Stimulated activated effector memory CD8-positive, alpha-beta T cell treated with anti-CD3 and anti-CD28 coated beads, Interleukin-12 subunit alpha, Interleukin-12 subunit beta, amount 100 ng/mL, for 72 hours (primary cell): Measurements from ENCODE around the gene PXDN.
A peak's percentile ranks its signal among the peaks of the same experiment; 100 is the strongest.

Source experiments
- ATAC-seq: fragments of 150-1000 bp; cut with Tn5 transposase; 2 replicates; pipeline ENCODE4 v1.10.0; 2021
- DNase-seq, 2 donors: peaks; one replicate each; pipeline ENCODE4 v3.0.0; 2021 to 2022; ENCODE audit warnings: low spot score in 2 of 2
- H3K27ac Mint-ChIP-seq: one replicate; pipeline ENCODE4 v1.8.0; 2022; ENCODE audit warnings: mild to moderate bottlenecking, mixed read lengths
- H3K36me3 Mint-ChIP-seq: one replicate; pipeline ENCODE4 v1.8.0; 2022; ENCODE audit warnings: mild to moderate bottlenecking, mixed read lengths
- H3K4me1 Mint-ChIP-seq: one replicate; pipeline ENCODE4 v1.8.0; 2022; ENCODE audit warnings: mixed read lengths
- H3K4me3 Mint-ChIP-seq: one replicate; pipeline ENCODE4 v1.8.0; 2022; ENCODE audit warnings: mild to moderate bottlenecking, mixed read lengths
- H3K9me3 Mint-ChIP-seq: one replicate; pipeline ENCODE4 v1.8.0; 2022; ENCODE audit warnings: mixed read lengths

Gene PXDN

DNA sequence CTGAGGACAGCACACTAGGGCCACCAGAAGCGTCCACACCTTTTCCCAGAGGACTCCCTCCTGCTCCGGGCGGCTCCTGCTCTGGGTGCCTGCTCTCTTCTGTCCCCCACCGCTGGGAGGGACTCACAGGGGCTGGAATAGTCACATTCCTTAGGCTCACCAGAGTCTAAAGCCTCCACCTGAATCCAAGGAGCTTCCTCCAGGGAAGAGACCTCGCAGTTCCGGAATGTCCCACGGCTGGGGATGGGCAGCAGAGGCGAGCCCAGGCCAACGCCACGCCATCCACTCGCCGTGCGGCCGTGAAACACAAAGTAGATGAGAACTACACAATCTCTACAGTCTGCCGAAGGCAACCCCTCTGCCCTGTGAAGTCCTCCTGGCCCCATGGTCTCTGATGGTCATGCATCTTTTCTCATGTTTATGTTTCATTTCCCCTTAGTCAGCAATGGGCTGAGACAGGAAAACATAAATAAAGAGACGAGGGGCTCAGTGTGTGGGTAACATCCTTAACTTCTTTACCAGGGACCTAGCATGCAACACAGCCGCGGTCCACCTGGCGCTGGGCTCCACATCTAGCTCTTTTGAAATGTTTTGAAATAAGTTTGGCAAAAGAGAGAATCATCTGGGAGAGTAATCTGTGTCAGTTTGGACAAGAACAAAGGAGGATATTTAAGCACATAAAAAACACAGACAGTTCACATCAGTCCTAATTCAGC lies 98.4 kb downstream of the PXDN start:
- Mint-ChIP-seq H3K27ac (no peak overlapping the region), H3K9me3 (peaks cover 12% of the 10 kb centered on the region), H3K36me3 (no peaks in the 10 kb centered on the region), H3K4me1 (no peaks in the 10 kb centered on the region), H3K4me3 (no peak overlapping the region)
- no peak for DNase-seq
- ATAC-seq = no peak

DNA sequence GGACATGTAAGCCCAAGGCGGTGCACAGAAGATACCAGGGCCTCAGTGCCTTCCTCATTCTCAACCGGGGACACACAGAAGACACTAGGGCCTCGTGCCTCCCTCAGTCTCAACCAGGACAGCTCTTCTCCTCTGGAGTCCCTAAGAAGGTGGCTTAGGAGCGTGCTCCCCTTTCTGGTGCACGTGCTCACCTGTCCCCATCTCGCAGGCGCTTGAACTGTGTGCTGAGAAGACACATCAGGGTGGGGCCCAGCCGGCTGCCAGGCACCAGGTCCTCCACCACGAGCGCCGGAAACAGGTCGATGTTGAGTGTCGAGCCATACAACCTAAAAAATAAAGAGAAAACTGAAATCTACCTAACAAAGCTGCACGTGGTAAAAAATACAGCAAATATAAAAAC lies 99.9 kb downstream of the PXDN start:
- Mint-ChIP-seq H3K4me3 (no peak overlapping the region), H3K9me3 (peaks cover 3% of the 10 kb centered on the region), H3K4me1 (no peaks in the 10 kb centered on the region), H3K36me3 (no peaks in the 10 kb centered on the region), H3K27ac (no peak overlapping the region)
- no peak for DNase-seq
- no peak for ATAC-seq

- DNase-seq = no peak
- no peak overlapping the region for H3K27ac Mint-ChIP-seq
- peaks cover 1% of the 10 kb centered on the region for H3K9me3 Mint-ChIP-seq
These were observed 101.2 kb downstream of the PXDN start for GRCh38 chr2:1642993-1643619.

DNA sequence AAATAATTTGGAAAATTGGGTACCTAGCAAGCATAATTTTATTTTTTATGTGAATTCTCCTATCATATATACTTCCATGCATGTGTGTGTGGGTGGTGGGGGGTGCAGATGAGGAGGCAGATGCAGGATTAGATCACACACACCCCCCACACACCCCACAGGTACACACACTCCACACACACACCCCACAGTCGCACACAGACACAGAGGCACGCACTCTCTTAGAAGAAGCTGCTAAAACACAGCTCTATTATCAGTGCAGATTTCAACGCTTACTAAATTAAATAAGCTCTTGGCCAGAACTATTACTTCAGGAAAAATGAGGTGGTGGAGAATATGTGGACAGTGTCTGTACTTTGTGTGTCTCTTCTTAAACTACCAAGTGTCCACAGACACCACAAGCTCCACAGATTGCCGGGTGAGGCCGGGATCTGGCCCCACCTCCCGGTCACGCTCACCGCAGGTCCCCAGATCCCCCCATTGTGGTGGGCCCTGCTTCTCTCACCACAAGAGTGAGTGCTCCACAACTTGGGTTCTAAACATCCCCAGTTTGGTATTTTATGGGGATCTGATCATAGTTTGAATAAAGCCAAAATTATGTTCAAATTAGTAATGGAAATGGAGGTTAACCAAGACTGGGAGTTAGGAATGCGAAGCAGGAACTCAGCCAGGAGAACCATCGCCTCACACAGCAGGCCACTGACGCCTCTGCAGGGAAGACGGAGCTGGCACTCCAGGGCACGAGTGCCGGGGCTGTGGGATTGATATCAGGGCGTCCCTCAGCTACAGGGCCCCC lies 102.1 kb downstream of the PXDN start:
- DNase-seq = no peak
- Mint-ChIP-seq H3K4me3 (no peak overlapping the region), H3K9me3 (no peaks in the 10 kb centered on the region), H3K36me3 (no peaks in the 10 kb centered on the region), H3K4me1 (no peaks in the 10 kb centered on the region), H3K27ac (no peak overlapping the region)
- no peak for ATAC-seq

More at GRCh38 chr2:1642993-1643619, 101.2 kb downstream of the PXDN start:
- ATAC-seq = no peak
- no peaks in the 10 kb centered on the region for H3K4me1 Mint-ChIP-seq
- no peaks in the 10 kb centered on the region for H3K36me3 Mint-ChIP-seq
- no peak overlapping the region for H3K4me3 Mint-ChIP-seq

- no peak overlapping the region for H3K27ac Mint-ChIP-seq
- DNase-seq (no peak), ATAC-seq (no peak)
- no peak overlapping the region for H3K4me3 Mint-ChIP-seq
- no peaks in the 10 kb centered on the region for H3K9me3 Mint-ChIP-seq
- H3K4me1 Mint-ChIP-seq = no peaks in the 10 kb centered on the region
- H3K36me3 Mint-ChIP-seq = no peaks in the 10 kb centered on the region
These were observed 102.8 kb downstream of the PXDN start for GRCh38 chr2:1641523-1641922.

DNA sequence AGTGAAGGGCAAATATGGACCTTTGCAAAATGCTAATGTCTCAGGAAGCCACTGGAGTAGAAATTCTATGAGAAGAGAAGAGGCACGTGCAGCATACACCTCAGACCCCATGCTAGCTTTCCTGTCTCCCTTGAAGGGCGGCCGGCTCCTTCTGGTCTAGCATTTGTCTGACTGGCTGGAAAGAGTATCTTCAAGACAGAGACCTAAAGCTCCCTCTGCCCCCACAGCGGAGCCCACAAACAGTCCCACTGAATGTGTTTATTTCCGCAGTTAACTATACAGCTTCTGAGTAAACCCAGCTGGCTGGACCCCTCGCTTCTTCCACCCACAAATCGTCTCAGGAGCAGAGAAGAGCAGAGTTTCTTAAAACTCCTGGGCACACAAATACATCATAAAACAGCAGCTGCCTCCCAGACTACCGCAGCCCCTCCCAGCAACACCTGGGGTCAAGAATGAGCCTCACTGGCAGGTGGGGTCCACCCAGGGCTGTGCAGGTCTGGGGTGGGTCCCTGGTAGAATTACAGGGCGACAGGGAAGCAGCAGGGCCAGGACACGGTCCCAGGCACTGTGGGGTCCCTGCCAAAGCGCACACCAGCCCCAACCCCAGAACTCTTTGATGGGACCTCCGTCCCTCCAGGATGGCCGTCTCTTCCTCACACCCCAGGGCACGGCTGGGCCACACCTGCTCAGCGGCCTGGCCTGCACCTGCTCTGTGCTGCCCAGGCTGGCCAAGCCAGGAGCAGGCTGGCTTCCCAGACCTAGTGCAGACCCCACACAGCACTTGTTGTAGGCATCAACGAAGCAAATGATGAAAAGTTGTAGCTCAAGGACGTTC lies 103.8 kb downstream of the PXDN start:
- no peaks in the 10 kb centered on the region for H3K36me3 Mint-ChIP-seq
- no peaks in the 10 kb centered on the region for H3K4me1 Mint-ChIP-seq
- no peak for ATAC-seq
- H3K27ac Mint-ChIP-seq = no peak overlapping the region
- H3K9me3 Mint-ChIP-seq = no peaks in the 10 kb centered on the region
- no peak overlapping the region for H3K4me3 Mint-ChIP-seq
- no peak for DNase-seq

GRCh38 chr2:1639086-1639858 lies 105.0 kb downstream of the PXDN start:
- Mint-ChIP-seq H3K27ac (no peak overlapping the region), H3K4me3 (no peak overlapping the region), H3K4me1 (no peaks in the 10 kb centered on the region), H3K9me3 (no peaks in the 10 kb centered on the region), H3K36me3 (no peaks in the 10 kb centered on the region)
- DNase-seq = no peak
- peak; percentile 17 for ATAC-seq

- Mint-ChIP-seq H3K27ac (no peak overlapping the region), H3K36me3 (no peaks in the 10 kb centered on the region), H3K4me3 (no peak overlapping the region), H3K4me1 (no peaks in the 10 kb centered on the region), H3K9me3 (no peaks in the 10 kb centered on the region)
- no peak for ATAC-seq
- DNase-seq = no peak
These were observed 105.9 kb downstream of the PXDN start for GRCh38 chr2:1638281-1638860.

- no peaks in the 10 kb centered on the region for H3K9me3 Mint-ChIP-seq
- H3K4me3 Mint-ChIP-seq = no peak overlapping the region
- no peak for DNase-seq
- H3K27ac Mint-ChIP-seq = no peak overlapping the region
- no peaks in the 10 kb centered on the region for H3K36me3 Mint-ChIP-seq
- no peaks in the 10 kb centered on the region for H3K4me1 Mint-ChIP-seq
- ATAC-seq = no peak
These were observed 107.4 kb downstream of the PXDN start for GRCh38 chr2:1636791-1637415.

- Mint-ChIP-seq H3K9me3 (no peaks in the 10 kb centered on the region), H3K4me1 (no peaks in the 10 kb centered on the region), H3K27ac (no peak overlapping the region), H3K36me3 (no peaks in the 10 kb centered on the region), H3K4me3 (no peak overlapping the region)
- DNase-seq = no peak
- ATAC-seq = no peak
These were observed 108.5 kb downstream of the PXDN start for GRCh38 chr2:1635823-1636222.

DNA sequence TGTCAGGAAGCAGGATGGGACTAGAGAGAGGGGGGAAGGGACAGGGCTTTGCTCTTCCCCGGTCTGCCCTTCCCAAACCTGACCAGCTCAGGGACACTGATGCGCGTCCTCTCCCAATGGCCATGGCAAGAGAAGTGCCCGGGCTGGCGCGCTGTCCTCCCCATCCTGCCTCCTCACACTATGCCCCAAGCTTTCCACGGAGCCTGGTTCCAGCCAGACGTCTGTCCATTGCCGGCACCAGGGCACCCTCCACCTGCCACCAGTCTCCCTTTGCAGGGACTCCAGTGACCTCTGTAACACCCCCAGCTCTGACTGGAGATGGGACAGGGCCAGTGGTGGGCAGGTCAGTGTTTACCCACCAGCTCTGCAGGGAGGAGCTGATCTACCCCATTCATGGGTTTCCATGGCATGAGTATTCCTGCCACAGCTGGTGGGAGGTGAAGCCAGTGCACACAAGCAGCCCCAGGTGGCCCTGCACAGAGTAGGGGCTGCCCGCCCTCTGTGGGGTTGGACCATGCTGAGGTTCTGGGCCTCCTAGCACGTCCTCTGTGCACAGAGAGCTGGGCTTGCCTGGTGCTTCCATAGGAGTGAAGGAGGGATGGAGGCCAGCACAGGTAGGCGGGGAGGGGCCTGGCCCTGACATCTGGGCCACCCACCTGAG lies 109.5 kb downstream of the PXDN start:
- DNase-seq (no peak), ATAC-seq (peak; percentile 5)
- Mint-ChIP-seq H3K9me3 (no peaks in the 10 kb centered on the region), H3K4me3 (no peak overlapping the region), H3K4me1 (no peaks in the 10 kb centered on the region), H3K36me3 (no peaks in the 10 kb centered on the region), H3K27ac (no peak overlapping the region)

- H3K36me3 Mint-ChIP-seq = no peaks in the 10 kb centered on the region
- ATAC-seq (no peak), DNase-seq (no peak)
- no peaks in the 10 kb centered on the region for H3K4me1 Mint-ChIP-seq
- H3K27ac Mint-ChIP-seq = no peak overlapping the region
- no peaks in the 10 kb centered on the region for H3K9me3 Mint-ChIP-seq
- no peak overlapping the region for H3K4me3 Mint-ChIP-seq
These were observed 110.3 kb downstream of the PXDN start for GRCh38 chr2:1633936-1634587.

- no peak for DNase-seq
- no peak overlapping the region for H3K27ac Mint-ChIP-seq
- no peaks in the 10 kb centered on the region for H3K9me3 Mint-ChIP-seq
- H3K4me3 Mint-ChIP-seq = no peak overlapping the region
- no peak for ATAC-seq
- H3K36me3 Mint-ChIP-seq = no peaks in the 10 kb centered on the region
- no peaks in the 10 kb centered on the region for H3K4me1 Mint-ChIP-seq
These were observed 111.1 kb downstream of the PXDN start for GRCh38 chr2:1633092-1633671.
